IPS-15b (cell line): ENCODE measurements around the gene TRAF5.

ENCODE experiments used
- H3K27me3 ChIP-seq: one replicate; pipeline ENCODE4 v1.6.1; 2013; ENCODE audit warnings: low read length; ENCODE audit not compliant: control insufficient read depth, insufficient read depth
- H3K36me3 ChIP-seq: one replicate; pipeline ENCODE4 v1.6.1; 2013; ENCODE audit warnings: low read length; ENCODE audit not compliant: control insufficient read depth, insufficient read depth
- H3K4me1 ChIP-seq: one replicate; pipeline ENCODE4 v1.6.1; 2013; ENCODE audit warnings: mild to moderate bottlenecking, low read length; ENCODE audit not compliant: control insufficient read depth, insufficient read depth
- H3K4me3 ChIP-seq: one replicate; pipeline ENCODE4 v1.5.1; 2013; ENCODE audit warnings: low read depth, low read length
- H3K9ac ChIP-seq: one replicate; pipeline ENCODE4 v1.6.1; 2013; ENCODE audit warnings: low read depth, mild to moderate bottlenecking, low read length
- H3K9me3 ChIP-seq: one replicate; pipeline ENCODE4 v1.6.1; 2013; ENCODE audit warnings: mild to moderate bottlenecking, low read length; ENCODE audit not compliant: control insufficient read depth, insufficient read depth

The TRAF5 gene

DNA sequence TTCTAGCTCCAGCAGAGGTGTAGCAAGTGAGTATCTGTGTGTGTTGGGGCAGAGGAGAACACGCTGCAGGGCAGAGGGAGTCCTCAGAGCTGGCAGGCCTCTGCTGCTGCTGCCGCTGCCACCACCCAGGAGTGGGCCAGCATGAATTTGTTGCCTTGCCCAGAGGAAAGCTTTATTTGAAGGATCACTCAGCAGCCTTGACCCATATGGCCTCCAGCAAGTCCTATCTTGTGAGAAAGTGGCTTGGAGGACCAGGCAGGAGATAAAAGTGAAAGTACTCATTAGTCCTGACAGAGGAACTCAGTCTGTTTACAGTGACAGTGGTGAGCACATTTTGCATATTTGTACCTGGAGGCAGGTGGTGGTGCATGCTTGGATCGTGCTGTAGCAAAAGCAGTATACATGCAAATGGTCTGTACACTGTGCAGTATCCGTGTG lies 3.1 kb downstream of the TRAF5 start:
- no peak overlapping the region for H3K4me3 ChIP-seq
- H3K27me3 ChIP-seq, result peaks cover 8% of the 10 kb centered on the region
- no peaks in the 10 kb centered on the region for H3K36me3 ChIP-seq
- peaks cover 18% of the 10 kb centered on the region for H3K4me1 ChIP-seq
- H3K9ac ChIP-seq, result no peak overlapping the region
- H3K9me3 ChIP-seq, result no peaks in the 10 kb centered on the region

DNA sequence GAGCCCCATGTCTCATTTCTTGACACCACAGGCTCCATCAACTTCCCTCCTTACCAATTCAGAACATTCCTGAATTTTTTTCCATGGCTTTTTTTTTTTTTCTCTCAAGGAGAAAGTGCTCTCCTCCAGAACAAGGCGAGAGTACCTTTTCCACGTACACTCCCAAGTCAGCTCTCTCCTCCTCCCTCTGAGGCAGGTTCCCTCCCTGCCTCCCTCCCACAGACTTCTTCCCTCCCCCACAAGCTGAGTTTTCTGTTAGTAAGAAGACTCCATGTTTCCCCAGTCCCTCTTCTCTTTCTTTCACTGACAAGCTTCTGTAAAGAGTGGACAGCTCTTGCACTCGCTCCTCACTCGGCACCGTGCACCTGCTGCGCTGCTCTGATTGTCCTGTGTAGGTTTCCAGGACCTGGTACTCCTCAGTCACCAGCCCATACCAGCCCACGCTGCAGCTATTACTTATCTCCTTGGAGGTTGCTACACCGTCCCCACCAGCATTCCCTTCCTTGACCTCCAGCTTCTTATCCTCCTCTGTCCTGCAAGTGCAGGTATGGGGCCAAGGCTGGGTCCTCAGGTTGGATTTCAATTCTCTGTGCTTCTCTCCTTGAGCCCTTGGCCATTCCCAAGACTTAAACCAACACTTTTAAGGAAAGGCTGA lies 3.8 kb downstream of the TRAF5 start:
- peaks cover 8% of the 10 kb centered on the region for H3K27me3 ChIP-seq
- H3K36me3 ChIP-seq, result no peaks in the 10 kb centered on the region
- H3K9me3 ChIP-seq, result no peaks in the 10 kb centered on the region
- peaks cover 18% of the 10 kb centered on the region for H3K4me1 ChIP-seq
- no peak overlapping the region for H3K9ac ChIP-seq
- no peak overlapping the region for H3K4me3 ChIP-seq

DNA sequence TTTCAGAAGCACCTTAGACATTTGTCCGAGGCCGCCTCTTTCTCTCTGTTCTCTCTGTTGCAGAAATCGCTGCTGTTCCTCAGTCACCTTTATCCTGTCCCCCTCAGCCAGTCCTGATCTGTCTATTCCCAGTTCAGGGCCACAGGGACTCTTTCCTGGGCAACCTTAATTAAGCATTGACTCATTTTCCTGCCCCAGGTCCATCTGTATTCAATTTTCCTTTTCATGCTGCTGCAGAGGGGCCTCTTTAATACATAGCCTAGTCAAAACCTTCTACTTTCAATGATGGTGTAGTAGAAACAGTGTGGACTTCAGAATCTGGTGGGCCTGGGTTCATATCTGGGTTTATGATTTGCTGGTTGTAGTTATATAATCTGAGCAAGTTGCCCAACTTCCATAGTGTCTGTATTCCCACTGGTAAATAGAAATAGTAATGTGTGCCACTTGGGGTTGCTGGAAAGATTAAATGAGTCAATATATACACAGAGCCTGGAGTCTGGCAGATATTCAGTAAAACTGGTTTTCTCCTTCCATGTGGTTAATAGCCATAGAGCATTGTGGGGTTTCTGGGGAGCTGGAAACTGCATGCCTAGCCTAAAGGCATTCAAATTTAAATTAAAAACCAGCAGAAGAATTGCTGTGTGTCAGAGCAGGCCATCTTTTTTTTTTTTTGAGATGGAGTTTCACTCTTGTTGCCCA lies 4.5 kb downstream of the TRAF5 start:
- Histone ChIP-seq H3K4me3 (no peak overlapping the region), H3K9me3 (no peaks in the 10 kb centered on the region), H3K9ac (no peak overlapping the region), H3K4me1 (peaks cover 18% of the 10 kb centered on the region), H3K36me3 (no peaks in the 10 kb centered on the region), H3K27me3 (peaks cover 5% of the 10 kb centered on the region)

DNA sequence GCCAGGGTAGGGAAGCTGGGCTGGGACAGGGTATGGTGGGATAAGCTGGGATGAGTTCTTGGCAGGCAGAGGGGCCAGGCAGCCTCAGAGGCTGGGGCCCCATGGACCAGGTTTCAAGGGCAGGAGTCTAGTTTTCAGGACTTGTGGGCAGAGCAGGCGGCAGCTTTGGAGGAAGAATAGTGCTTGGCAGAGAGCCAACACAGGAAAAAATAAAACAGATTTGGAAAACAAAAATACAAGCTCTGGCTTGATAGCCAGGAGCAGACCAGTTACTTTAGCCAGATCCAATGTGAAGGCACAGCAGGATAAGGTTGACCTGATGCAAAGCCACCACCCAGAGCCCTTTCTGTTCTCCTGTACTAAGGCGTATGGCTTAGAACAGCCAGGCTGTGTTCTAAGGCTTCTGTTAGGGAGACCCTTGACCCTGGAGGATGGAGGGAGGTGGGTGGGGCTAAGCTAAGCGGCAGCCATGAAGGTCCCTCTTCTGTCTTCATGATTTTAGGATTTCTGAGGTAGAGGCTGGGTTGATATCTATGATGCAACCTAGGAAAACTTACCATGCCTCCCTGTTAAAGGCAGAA lies 5.5 kb downstream of the TRAF5 start:
- Histone ChIP-seq H3K36me3 (no peaks in the 10 kb centered on the region), H3K9me3 (no peaks in the 10 kb centered on the region), H3K9ac (no peak overlapping the region), H3K27me3 (peaks cover 5% of the 10 kb centered on the region), H3K4me3 (no peak overlapping the region), H3K4me1 (peaks cover 18% of the 10 kb centered on the region)

DNA sequence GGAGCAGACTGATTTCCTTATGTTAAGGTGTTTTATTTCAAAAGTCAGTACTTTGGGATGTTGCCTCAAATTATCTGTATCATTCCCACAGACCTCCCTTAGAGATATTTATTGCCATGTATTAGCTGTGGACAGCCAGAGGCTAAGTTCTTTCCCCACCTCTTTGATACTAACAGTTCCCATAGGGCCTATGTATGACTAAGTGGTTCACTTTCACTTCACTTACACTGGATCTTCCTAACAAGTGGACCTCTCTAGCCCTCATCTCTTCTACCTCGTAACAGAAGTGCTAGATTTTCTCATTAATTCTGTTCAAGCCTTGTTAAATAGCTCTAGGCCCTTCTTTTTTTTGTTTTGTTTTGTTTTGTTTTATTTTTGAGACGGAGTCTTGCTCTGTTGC lies 6.2 kb downstream of the TRAF5 start:
- Histone ChIP-seq H3K9me3 (no peaks in the 10 kb centered on the region), H3K4me3 (no peak overlapping the region), H3K4me1 (peaks cover 14% of the 10 kb centered on the region), H3K27me3 (peaks cover 5% of the 10 kb centered on the region), H3K36me3 (no peaks in the 10 kb centered on the region), H3K9ac (no peak overlapping the region)

DNA sequence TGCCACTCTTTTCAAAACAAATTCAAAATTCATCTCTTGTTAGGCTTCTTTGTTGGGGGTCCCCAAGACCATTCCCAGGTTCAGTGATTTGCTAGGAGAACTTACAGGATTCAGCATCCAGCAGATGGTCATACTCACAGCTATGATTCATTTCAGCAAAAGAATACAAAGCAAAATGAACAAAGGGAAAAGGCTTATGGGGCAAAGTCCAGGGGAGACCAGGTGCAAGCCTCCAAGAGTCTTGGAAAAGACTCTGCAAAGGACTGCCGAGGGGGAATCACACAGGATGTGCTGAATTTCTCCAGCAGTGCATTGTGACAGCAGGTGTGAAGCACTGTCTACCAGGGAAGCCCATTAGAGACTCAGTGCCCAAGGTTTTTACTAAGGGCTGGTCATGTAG lies 7.3 kb downstream of the TRAF5 start:
- Histone ChIP-seq H3K4me1 (peaks cover 8% of the 10 kb centered on the region), H3K36me3 (no peaks in the 10 kb centered on the region)

DNA sequence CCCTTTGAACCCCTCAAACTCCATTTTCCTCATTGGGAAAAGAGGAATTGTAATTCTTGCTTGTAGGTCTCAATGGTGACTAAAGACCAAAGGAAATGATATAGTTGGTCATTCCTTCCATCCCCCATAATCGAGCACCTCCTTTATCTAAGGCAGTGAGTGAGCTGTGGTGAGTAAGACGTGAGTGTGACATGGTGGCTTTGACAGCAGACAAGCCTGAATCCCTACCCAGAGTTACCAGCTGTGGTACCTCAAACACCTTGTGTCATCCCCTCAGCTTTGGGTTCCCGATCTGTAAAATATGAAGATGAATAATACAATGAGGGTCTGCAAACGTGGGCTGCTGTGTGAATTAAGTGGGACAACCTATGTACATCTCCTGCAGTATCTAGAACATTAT lies 8.4 kb downstream of the TRAF5 start:
- no peaks in the 10 kb centered on the region for H3K9me3 ChIP-seq
- H3K27me3 ChIP-seq, result no peaks in the 10 kb centered on the region
- H3K4me3 ChIP-seq, result no peak overlapping the region
- H3K4me1 ChIP-seq, result peaks cover 8% of the 10 kb centered on the region
- no peak overlapping the region for H3K9ac ChIP-seq
- no peaks in the 10 kb centered on the region for H3K36me3 ChIP-seq

More for the DNA sequence above, 7.3 kb downstream of the TRAF5 start:
- H3K9me3 ChIP-seq, result no peaks in the 10 kb centered on the region
- no peaks in the 10 kb centered on the region for H3K27me3 ChIP-seq
- no peak overlapping the region for H3K4me3 ChIP-seq
- no peak overlapping the region for H3K9ac ChIP-seq

DNA sequence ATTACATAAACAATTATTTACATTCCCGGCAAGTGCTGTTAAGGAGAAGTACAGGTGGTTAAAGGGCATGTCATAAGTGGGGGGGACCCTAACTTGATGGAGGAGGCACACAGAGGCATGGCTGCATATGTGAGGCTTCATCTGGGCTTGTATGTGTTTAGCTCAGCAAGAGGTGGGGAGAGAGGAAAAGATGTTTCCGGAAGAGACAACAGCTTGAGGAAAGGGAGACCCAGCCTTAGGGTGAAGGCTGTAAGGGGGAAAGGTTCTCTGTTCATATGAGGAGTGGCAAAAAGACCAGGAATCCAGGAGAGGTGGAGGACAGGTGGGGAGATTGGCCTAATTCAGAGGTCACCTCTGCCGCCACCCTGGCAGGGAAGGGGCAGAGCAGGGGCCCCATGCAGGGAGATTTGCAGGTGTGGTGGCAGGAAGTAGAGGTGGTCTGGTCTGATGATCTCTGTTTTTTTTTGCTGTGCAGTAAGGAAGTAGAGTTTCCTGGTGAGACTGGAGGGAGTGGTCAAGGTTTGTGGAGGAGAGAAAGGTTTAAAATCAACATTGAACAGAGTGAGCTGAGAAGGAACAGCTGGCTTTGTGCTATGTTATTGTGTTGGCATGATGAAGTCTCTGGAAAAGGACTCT lies 9.0 kb downstream of the TRAF5 start:
- Histone ChIP-seq H3K27me3 (no peaks in the 10 kb centered on the region), H3K4me1 (peaks cover 6% of the 10 kb centered on the region), H3K4me3 (no peak overlapping the region), H3K9me3 (no peaks in the 10 kb centered on the region), H3K9ac (no peak overlapping the region), H3K36me3 (no peaks in the 10 kb centered on the region)

DNA sequence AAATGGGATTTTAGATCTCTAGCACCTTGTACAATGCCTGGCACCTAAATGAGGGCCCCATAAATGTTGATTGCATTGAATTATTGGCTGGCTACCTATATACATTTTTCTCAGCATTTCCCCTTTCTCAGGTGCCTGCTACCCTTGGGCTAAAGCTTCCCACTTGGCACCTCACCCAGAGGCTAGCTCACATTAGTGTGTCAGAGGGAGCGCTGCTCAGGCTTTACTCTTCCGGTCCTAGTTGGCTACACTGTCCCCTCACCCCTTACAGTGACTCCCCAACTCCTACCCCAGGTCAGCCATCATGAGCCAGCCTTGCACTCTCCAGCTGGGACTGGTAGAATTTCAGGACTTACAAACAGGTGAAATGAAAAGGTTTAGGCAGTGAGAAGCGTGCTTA lies 9.5 kb downstream of the TRAF5 start:
- peaks cover 6% of the 10 kb centered on the region for H3K4me1 ChIP-seq
- no peaks in the 10 kb centered on the region for H3K9me3 ChIP-seq
- H3K36me3 ChIP-seq, result no peaks in the 10 kb centered on the region
- H3K27me3 ChIP-seq, result no peaks in the 10 kb centered on the region
- no peak overlapping the region for H3K4me3 ChIP-seq
- H3K9ac ChIP-seq, result no peak overlapping the region

DNA sequence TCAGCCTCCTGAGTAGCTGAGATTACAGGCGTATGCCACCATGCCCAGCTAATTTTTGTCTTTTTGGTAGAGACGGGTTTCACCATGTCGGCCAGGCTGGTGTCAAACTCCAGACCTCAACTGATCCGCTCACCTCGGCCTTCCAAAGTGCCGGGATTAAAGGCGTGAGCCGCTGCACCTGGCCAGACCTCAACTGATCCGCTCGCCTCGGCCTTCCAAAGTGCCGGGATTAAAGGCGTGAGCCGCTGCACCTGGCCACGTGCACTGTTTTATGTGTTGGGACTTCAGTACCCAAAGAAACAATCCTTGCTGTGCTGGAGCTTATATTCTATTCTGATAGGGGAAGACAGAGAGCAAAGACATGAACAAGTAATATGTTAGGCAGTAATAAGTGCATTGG lies 10.1 kb downstream of the TRAF5 start:
- Histone ChIP-seq H3K36me3 (no peaks in the 10 kb centered on the region), H3K4me1 (peaks cover 3% of the 10 kb centered on the region), H3K4me3 (no peak overlapping the region), H3K9ac (no peak overlapping the region), H3K27me3 (no peaks in the 10 kb centered on the region), H3K9me3 (no peaks in the 10 kb centered on the region)

DNA sequence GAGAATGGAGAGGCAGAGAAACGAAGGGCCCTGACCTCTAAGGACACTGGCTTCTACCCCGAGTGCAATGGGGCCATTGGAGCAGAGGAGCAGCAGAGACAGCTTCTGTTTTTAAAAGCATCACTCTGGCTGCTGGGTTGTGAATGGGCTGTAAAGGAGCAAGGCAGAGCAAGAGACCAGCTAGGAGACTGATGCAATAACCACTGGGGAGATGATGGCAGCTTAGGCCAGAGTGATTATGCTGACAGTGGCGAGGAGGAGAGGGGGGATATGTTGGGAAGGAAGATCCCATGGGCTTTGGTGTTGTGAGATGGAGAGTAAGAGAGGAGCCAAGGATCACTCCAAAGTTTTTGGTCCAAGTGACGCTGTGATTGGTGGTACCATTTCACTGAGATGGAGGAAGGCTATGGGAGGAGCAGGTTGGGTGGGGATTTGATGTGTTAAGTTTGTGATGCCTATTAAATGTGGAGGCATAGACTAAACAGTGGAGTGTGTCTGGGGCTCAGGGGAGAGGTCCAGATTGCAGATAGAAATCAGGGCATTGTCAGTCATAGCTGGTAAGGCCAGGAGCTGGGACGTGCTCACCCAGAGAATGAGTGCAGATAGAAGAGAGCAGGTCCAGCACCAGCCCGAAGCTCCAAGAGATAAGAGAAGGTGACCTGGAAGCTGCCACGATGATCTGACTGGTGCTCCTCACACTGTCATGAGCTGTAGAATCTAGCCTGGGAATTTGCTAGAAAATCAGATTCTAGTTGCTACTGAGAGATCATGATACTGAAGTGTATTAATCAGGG lies 11.0 kb downstream of the TRAF5 start:
- H3K4me1 ChIP-seq, result no peaks in the 10 kb centered on the region
- H3K9me3 ChIP-seq, result no peaks in the 10 kb centered on the region
- H3K27me3 ChIP-seq, result no peaks in the 10 kb centered on the region
- no peak overlapping the region for H3K9ac ChIP-seq
- no peak overlapping the region for H3K4me3 ChIP-seq
- no peaks in the 10 kb centered on the region for H3K36me3 ChIP-seq
